ENCODE results near the gene ITGAD.
A peak's percentile ranks its signal among the peaks of the same experiment; 100 is the strongest.
"Not testable (repeated sequence)": the region's sequence is repeated elsewhere in the genome, so short reads cannot be mapped to it uniquely, and the experiment has no call there.

ITGAD gene

GRCh38 chr16:31414706-31415105 lies 21.6 kb downstream of the ITGAD start:
- no peaks in the 10 kb centered on the region for H3K27me3 ChIP-seq (replicated peaks; ENCODE audit: control insufficient read depth, insufficient read depth, low read length, poor library complexity, severe bottlenecking)
- H3K9me3 ChIP-seq (ENCODE audit: control insufficient read depth, low read length), result no peaks in the 10 kb centered on the region
- no peak overlapping the region for H3K27ac ChIP-seq (ENCODE audit: insufficient read depth, low read length, poor library complexity, severe bottlenecking)
- no peak for DNase-seq
- H3K4me1 ChIP-seq (ENCODE audit: control insufficient read depth, insufficient read depth, low read length, poor library complexity, severe bottlenecking), result no peaks in the 10 kb centered on the region
- no peak overlapping the region for H3K4me3 ChIP-seq (ENCODE audit: insufficient read depth, low read depth, low read length, poor library complexity, severe bottlenecking)
- H3K36me3 ChIP-seq (ENCODE audit: control insufficient read depth, insufficient read depth, low read length), result no peaks in the 10 kb centered on the region

GRCh38 chr16:31416371-31416770 lies 23.2 kb downstream of the ITGAD start:
- no peaks in the 10 kb centered on the region for H3K9me3 ChIP-seq (ENCODE audit: control insufficient read depth, low read length)
- no peaks in the 10 kb centered on the region for H3K36me3 ChIP-seq (ENCODE audit: control insufficient read depth, insufficient read depth, low read length)
- H3K27ac ChIP-seq (ENCODE audit: insufficient read depth, low read length, poor library complexity, severe bottlenecking), result no peak overlapping the region
- no peaks in the 10 kb centered on the region for H3K27me3 ChIP-seq (replicated peaks; ENCODE audit: control insufficient read depth, insufficient read depth, low read length, poor library complexity, severe bottlenecking)
- no peaks in the 10 kb centered on the region for H3K4me1 ChIP-seq (ENCODE audit: control insufficient read depth, insufficient read depth, low read length, poor library complexity, severe bottlenecking)
- DNase-seq, result no peak
- no peak overlapping the region for H3K4me3 ChIP-seq (ENCODE audit: insufficient read depth, low read depth, low read length, poor library complexity, severe bottlenecking)

- not testable (repeated sequence) for H3K27ac ChIP-seq (ENCODE audit: insufficient read depth, low read length, poor library complexity, severe bottlenecking); DNase-seq; H3K4me1 ChIP-seq (ENCODE audit: control insufficient read depth, insufficient read depth, low read length, poor library complexity, severe bottlenecking); H3K36me3 ChIP-seq (ENCODE audit: control insufficient read depth, insufficient read depth, low read length); H3K27me3 ChIP-seq (replicated peaks; ENCODE audit: control insufficient read depth, insufficient read depth, low read length, poor library complexity, severe bottlenecking); H3K9me3 ChIP-seq (ENCODE audit: control insufficient read depth, low read length); H3K4me3 ChIP-seq (ENCODE audit: insufficient read depth, low read depth, low read length, poor library complexity, severe bottlenecking)
Measured at GRCh38 chr16:31417036-31417435, 23.9 kb downstream of the ITGAD start.

DNA sequence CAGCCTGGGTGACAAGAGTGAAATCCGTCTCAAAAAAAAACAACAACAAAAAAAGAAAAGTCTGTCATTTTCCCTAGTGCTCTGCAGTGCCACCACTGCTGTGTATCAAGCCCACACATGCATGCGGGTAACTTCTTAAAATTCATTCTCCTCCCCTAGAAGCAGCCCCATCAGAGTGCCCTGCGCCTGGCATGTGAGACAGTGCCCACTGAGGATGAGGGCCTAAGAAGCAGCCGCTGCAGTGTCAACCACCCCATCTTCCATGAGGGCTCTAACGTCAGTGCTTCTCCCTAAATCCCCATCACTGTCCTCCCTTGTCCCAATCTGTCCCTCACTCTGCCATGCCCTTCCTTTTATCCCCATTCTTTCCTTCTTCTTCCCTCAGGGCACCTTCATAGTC lies 24.8 kb downstream of the ITGAD start:
- Histone ChIP-seq H3K36me3 (ENCODE audit: control insufficient read depth, insufficient read depth, low read length) (no peaks in the 10 kb centered on the region), H3K4me3 (ENCODE audit: insufficient read depth, low read depth, low read length, poor library complexity, severe bottlenecking) (no peak overlapping the region), H3K4me1 (ENCODE audit: control insufficient read depth, insufficient read depth, low read length, poor library complexity, severe bottlenecking) (no peaks in the 10 kb centered on the region), H3K9me3 (ENCODE audit: control insufficient read depth, low read length) (no peaks in the 10 kb centered on the region), H3K27me3 (replicated peaks; ENCODE audit: control insufficient read depth, insufficient read depth, low read length, poor library complexity, severe bottlenecking) (no peaks in the 10 kb centered on the region), H3K27ac (ENCODE audit: insufficient read depth, low read length, poor library complexity, severe bottlenecking) (no peak overlapping the region)
- no peak for DNase-seq

GRCh38 chr16:31420037-31420436 lies 26.9 kb downstream of the ITGAD start:
- Histone ChIP-seq H3K9me3 (ENCODE audit: control insufficient read depth, low read length) (no peaks in the 10 kb centered on the region), H3K4me3 (ENCODE audit: insufficient read depth, low read depth, low read length, poor library complexity, severe bottlenecking) (no peak overlapping the region), H3K27ac (ENCODE audit: insufficient read depth, low read length, poor library complexity, severe bottlenecking) (no peak overlapping the region), H3K4me1 (ENCODE audit: control insufficient read depth, insufficient read depth, low read length, poor library complexity, severe bottlenecking) (no peaks in the 10 kb centered on the region), H3K27me3 (replicated peaks; ENCODE audit: control insufficient read depth, insufficient read depth, low read length, poor library complexity, severe bottlenecking) (no peaks in the 10 kb centered on the region), H3K36me3 (ENCODE audit: control insufficient read depth, insufficient read depth, low read length) (no peaks in the 10 kb centered on the region)
- DNase-seq, result no peak

GRCh38 chr16:31421587-31421986 lies 28.5 kb downstream of the ITGAD start:
- H3K9me3 ChIP-seq (ENCODE audit: control insufficient read depth, low read length), result no peaks in the 10 kb centered on the region
- peak in 1 of 3 donors; percentile 24 for DNase-seq
- no peak overlapping the region for H3K27ac ChIP-seq (ENCODE audit: insufficient read depth, low read length, poor library complexity, severe bottlenecking)
- no peak overlapping the region for H3K4me3 ChIP-seq (ENCODE audit: insufficient read depth, low read depth, low read length, poor library complexity, severe bottlenecking)
- no peaks in the 10 kb centered on the region for H3K36me3 ChIP-seq (ENCODE audit: control insufficient read depth, insufficient read depth, low read length)
- H3K27me3 ChIP-seq (replicated peaks; ENCODE audit: control insufficient read depth, insufficient read depth, low read length, poor library complexity, severe bottlenecking), result no peaks in the 10 kb centered on the region
- no peaks in the 10 kb centered on the region for H3K4me1 ChIP-seq (ENCODE audit: control insufficient read depth, insufficient read depth, low read length, poor library complexity, severe bottlenecking)

- Histone ChIP-seq H3K4me3 (ENCODE audit: insufficient read depth, low read depth, low read length, poor library complexity, severe bottlenecking) (no peak overlapping the region), H3K27me3 (replicated peaks; ENCODE audit: control insufficient read depth, insufficient read depth, low read length, poor library complexity, severe bottlenecking) (no peaks in the 10 kb centered on the region), H3K9me3 (ENCODE audit: control insufficient read depth, low read length) (no peaks in the 10 kb centered on the region), H3K36me3 (ENCODE audit: control insufficient read depth, insufficient read depth, low read length) (no peaks in the 10 kb centered on the region), H3K4me1 (ENCODE audit: control insufficient read depth, insufficient read depth, low read length, poor library complexity, severe bottlenecking) (no peaks in the 10 kb centered on the region), H3K27ac (ENCODE audit: insufficient read depth, low read length, poor library complexity, severe bottlenecking) (no peak overlapping the region)
- DNase-seq, result no peak
Measured at GRCh38 chr16:31423241-31423640, 30.1 kb downstream of the ITGAD start.

DNA sequence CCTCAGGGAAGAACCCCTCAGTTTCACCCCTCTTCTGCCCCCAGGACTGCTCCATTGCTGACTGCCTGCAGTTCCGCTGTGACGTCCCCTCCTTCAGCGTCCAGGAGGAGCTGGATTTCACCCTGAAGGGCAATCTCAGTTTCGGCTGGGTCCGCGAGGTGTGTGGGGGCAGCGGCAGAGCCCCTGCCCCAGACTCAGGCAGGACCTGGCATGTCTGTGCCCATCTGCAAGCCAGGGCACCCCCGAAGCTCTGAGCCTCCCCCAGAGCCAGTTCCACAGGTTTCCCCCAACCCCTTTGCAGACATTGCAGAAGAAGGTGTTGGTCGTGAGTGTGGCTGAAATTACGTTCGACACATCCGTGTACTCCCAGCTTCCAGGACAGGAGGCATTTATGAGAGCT lies 30.7 kb downstream of the ITGAD start:
- Histone ChIP-seq H3K27me3 (replicated peaks; ENCODE audit: control insufficient read depth, insufficient read depth, low read length, poor library complexity, severe bottlenecking) (no peaks in the 10 kb centered on the region), H3K9me3 (ENCODE audit: control insufficient read depth, low read length) (no peaks in the 10 kb centered on the region), H3K27ac (ENCODE audit: insufficient read depth, low read length, poor library complexity, severe bottlenecking) (no peak overlapping the region), H3K4me1 (ENCODE audit: control insufficient read depth, insufficient read depth, low read length, poor library complexity, severe bottlenecking) (no peaks in the 10 kb centered on the region), H3K4me3 (ENCODE audit: insufficient read depth, low read depth, low read length, poor library complexity, severe bottlenecking) (no peak overlapping the region), H3K36me3 (ENCODE audit: control insufficient read depth, insufficient read depth, low read length) (no peaks in the 10 kb centered on the region)
- DNase-seq, result no peak

DNA sequence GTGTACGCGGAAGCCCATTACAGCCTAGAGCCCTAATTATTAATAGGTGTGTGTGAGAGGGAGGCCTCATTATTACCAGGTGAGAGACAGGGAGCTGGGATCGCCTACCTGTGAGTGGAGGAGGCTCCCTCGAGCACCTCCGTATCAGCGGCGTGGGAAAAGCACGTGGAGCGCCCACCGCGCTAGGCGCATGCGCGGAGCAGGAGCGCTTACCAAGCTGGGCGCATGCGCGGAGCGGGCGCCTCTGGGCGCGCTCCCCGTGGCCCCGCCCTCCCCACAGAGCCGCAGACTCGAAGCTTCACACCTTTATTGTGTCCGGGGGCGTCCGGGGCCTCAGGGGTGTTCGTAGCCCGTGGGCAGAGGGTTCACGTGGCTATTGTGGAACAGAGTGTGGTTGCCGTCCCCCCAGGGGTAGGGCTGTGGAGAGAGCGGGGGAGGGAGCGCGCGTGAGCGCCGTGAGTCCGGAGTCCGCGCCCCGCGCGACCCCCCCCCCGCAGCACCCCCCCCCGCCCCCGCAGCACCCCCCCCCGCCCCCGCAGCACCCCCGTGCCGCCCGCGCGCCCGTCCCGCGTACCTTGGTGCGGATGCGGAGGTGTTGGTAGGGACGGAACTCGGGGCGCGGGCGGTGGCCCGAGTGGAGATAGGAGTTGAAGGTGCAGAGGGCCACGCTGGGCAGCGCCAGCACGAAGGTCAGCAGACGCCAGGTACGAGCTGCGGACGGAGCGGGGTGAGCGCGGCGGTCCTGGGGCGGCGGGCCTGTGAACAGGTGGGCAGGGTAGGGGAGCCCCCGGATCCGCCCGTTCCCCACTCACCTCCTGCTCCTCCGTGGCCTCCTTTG lies 34.5 kb downstream of the ITGAD start:
- H3K36me3 ChIP-seq (ENCODE audit: control insufficient read depth, insufficient read depth, low read length), result no peaks in the 10 kb centered on the region
- no peaks in the 10 kb centered on the region for H3K9me3 ChIP-seq (ENCODE audit: control insufficient read depth, low read length)
- no peaks in the 10 kb centered on the region for H3K4me1 ChIP-seq (ENCODE audit: control insufficient read depth, insufficient read depth, low read length, poor library complexity, severe bottlenecking)
- H3K27me3 ChIP-seq (replicated peaks; ENCODE audit: control insufficient read depth, insufficient read depth, low read length, poor library complexity, severe bottlenecking), result no peaks in the 10 kb centered on the region
- peak; percentile 21 to 53 (median 49) for DNase-seq
- no peak overlapping the region for H3K4me3 ChIP-seq (ENCODE audit: insufficient read depth, low read depth, low read length, poor library complexity, severe bottlenecking)
- no peak overlapping the region for H3K27ac ChIP-seq (ENCODE audit: insufficient read depth, low read length, poor library complexity, severe bottlenecking)

- Histone ChIP-seq H3K27me3 (replicated peaks; ENCODE audit: control insufficient read depth, insufficient read depth, low read length, poor library complexity, severe bottlenecking) (no peaks in the 10 kb centered on the region), H3K4me1 (ENCODE audit: control insufficient read depth, insufficient read depth, low read length, poor library complexity, severe bottlenecking) (no peaks in the 10 kb centered on the region), H3K27ac (ENCODE audit: insufficient read depth, low read length, poor library complexity, severe bottlenecking) (no peak within 1 kb of the TSS), H3K9me3 (ENCODE audit: control insufficient read depth, low read length) (no peaks in the 10 kb centered on the region), H3K36me3 (ENCODE audit: control insufficient read depth, insufficient read depth, low read length) (no peaks in the 10 kb centered on the region), H3K4me3 (ENCODE audit: insufficient read depth, low read depth, low read length, poor library complexity, severe bottlenecking) (no peak within 1 kb of the TSS)
- no peak for DNase-seq
Measured at GRCh38 chr16:31428279-31428597, 35.1 kb downstream of the ITGAD start, which contains the start of gene COX6A2. TSS of gene COX6A2 (minus strand) at chr16:31428360. CDS start at chr16:31428325, 35 bp downstream.

All from effector memory CD4-positive, alpha-beta T cell (primary cell).